ENCODE results near the gene HPF1.
"Not testable (repeated sequence)": the region's sequence is repeated elsewhere in the genome, so short reads cannot be mapped to it uniquely, and the experiment has no call there.

Gene HPF1

DNA sequence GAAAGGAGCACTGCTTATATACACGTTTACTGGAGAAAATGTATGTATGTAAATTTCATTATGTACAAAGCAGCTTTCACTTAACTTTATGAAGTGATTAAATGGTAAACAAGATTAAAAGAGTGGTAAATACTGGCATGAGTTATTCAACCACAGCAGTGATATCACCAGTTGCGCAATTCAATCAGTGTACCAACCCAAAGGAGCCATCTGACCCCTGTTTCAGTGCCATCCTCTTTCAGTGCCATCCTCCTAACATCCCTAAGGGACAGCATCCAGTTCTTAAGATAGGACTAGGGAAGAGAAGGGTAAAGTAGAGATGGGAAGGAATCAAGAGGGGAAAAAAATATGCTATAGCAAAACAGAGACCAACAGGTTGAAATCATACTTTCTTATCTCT is 16.2 kb downstream of the HPF1 start:
- Histone ChIP-seq H3K4me1 (ENCODE audit: control insufficient read depth, insufficient read depth, low read length, poor library complexity, severe bottlenecking) (no peaks in the 10 kb centered on the region), H3K4me3 (ENCODE audit: extremely low read depth, insufficient read depth, low read length, poor library complexity, severe bottlenecking) (no peak overlapping the region)
- WGBS, 2 experiments (ENCODE audit: insufficient coverage in 2 of 2), result 80% methylated on average over 1 of the region's 2 CpGs; no CpG with 5 or more reads in 1 of the 2 experiments

DNA sequence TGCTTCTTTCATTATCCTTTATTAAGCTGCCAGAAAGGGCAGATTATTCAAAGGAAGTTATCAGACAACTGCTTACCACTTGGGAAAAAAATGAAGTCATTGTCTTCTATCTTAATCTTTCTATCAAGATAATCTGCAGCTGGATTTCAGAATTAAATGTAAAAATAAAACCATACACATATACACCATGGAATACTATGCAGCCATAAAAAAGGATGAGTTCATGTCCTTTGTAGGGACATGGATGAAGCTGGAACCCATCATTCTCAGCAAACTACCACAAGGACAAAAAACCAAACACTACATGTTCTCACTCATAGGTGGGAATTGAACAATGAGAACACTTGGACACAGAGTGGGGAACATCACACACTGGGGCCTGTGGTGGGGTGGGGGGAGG is 19.1 kb downstream of the HPF1 start:
- not testable (repeated sequence) for H3K9me3 ChIP-seq (ENCODE audit: control insufficient read depth, low read length); H3K4me3 ChIP-seq (ENCODE audit: extremely low read depth, insufficient read depth, low read length, poor library complexity, severe bottlenecking); H3K4me1 ChIP-seq (ENCODE audit: control insufficient read depth, insufficient read depth, low read length, poor library complexity, severe bottlenecking); H3K27ac ChIP-seq (ENCODE audit: low read depth, low read length, severe bottlenecking)
- peaks cover 15% of the 10 kb centered on the region for H3K36me3 ChIP-seq (ENCODE audit: control insufficient read depth, insufficient read depth, low read length)

More for the DNA sequence above, 16.2 kb downstream of the HPF1 start:
- no peak overlapping the region for H3K27ac ChIP-seq (ENCODE audit: low read depth, low read length, severe bottlenecking)
- no peaks in the 10 kb centered on the region for H3K9me3 ChIP-seq (ENCODE audit: control insufficient read depth, low read length)
- peaks cover 7% of the 10 kb centered on the region for H3K36me3 ChIP-seq (ENCODE audit: control insufficient read depth, insufficient read depth, low read length)

- Histone ChIP-seq H3K4me1 (ENCODE audit: control insufficient read depth, insufficient read depth, low read length, poor library complexity, severe bottlenecking) (no peaks in the 10 kb centered on the region), H3K4me3 (ENCODE audit: extremely low read depth, insufficient read depth, low read length, poor library complexity, severe bottlenecking) (no peak overlapping the region), H3K9me3 (ENCODE audit: control insufficient read depth, low read length) (no peaks in the 10 kb centered on the region), H3K36me3 (ENCODE audit: control insufficient read depth, insufficient read depth, low read length) (peaks cover 6% of the 10 kb centered on the region), H3K27ac (ENCODE audit: low read depth, low read length, severe bottlenecking) (no peak overlapping the region)
- 90 to 98% methylated on average over 4 to 5 of the region's 5 CpGs for WGBS, 2 experiments (ENCODE audit: insufficient coverage in 2 of 2)
Observed at GRCh38 chr4:169730564-169730963, 27.2 kb downstream of the HPF1 start.

DNA sequence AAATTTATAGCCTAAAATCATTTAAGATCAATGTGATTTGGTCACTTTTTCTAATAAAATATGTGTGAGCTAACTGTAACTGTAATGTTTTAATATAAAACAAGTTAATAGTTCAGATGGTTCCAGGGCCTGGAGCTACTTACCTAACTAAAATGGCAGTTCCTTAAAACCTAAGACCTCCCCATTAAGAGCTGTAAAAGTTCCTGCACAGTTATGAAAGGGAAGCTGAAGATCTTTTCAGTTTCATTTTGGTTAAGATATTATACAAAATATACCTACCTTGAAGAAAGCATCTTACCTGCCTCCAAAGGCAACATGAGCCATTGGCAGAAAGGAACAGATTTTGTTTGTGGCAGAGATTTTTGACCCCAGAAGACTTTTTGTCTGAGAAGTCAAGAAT is 30.1 kb downstream of the HPF1 start:
- H3K4me1 ChIP-seq (ENCODE audit: control insufficient read depth, insufficient read depth, low read length, poor library complexity, severe bottlenecking), result peaks cover 6% of the 10 kb centered on the region
- no peak overlapping the region for H3K4me3 ChIP-seq (ENCODE audit: extremely low read depth, insufficient read depth, low read length, poor library complexity, severe bottlenecking)
- no peak overlapping the region for H3K27ac ChIP-seq (ENCODE audit: low read depth, low read length, severe bottlenecking)
- peaks cover 3% of the 10 kb centered on the region for H3K36me3 ChIP-seq (ENCODE audit: control insufficient read depth, insufficient read depth, low read length)
- no peaks in the 10 kb centered on the region for H3K9me3 ChIP-seq (ENCODE audit: control insufficient read depth, low read length)

DNA sequence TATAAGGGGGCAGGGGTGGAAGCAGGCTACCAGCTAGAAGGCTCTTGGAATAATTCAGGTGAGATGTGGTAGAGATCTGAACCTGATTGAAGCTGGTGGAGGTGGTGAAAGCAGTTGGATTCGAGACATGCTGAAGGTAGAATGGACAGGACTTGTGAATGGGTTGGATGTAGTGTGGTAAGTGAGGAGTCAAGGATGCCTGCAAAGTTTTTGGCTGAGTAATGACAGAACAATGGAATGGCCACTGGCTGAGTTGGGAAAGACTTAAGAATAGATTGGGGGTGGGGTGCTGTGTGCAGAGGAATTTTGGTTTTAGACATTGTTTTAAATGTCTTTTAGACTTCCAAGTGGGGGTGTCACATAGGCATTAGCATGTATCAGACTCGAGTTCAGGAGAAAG is 33.5 kb downstream of the HPF1 start:
- H3K27ac ChIP-seq (ENCODE audit: low read depth, low read length, severe bottlenecking), result no peak overlapping the region
- WGBS, 2 experiments (ENCODE audit: insufficient coverage in 2 of 2), result 83 to 95% methylated on average over 2 of the region's 2 CpGs
- H3K36me3 ChIP-seq (ENCODE audit: control insufficient read depth, insufficient read depth, low read length), result peaks cover 11% of the 10 kb centered on the region

GRCh38 chr4:169723207-169723965 is 34.4 kb downstream of the HPF1 start:
- H3K4me1 ChIP-seq (ENCODE audit: control insufficient read depth, insufficient read depth, low read length, poor library complexity, severe bottlenecking), result peaks cover 6% of the 10 kb centered on the region
- peaks cover 12% of the 10 kb centered on the region for H3K36me3 ChIP-seq (ENCODE audit: control insufficient read depth, insufficient read depth, low read length)
- no peaks in the 10 kb centered on the region for H3K9me3 ChIP-seq (ENCODE audit: control insufficient read depth, low read length)
- H3K27ac ChIP-seq (ENCODE audit: low read depth, low read length, severe bottlenecking), result no peak overlapping the region
- WGBS, 2 experiments (ENCODE audit: insufficient coverage in 2 of 2), result 100% methylated on average over 1 of the region's 9 CpGs; no CpG with 5 or more reads in 1 of the 2 experiments
- H3K4me3 ChIP-seq (ENCODE audit: extremely low read depth, insufficient read depth, low read length, poor library complexity, severe bottlenecking), result no peak overlapping the region

More for the DNA sequence above, 33.5 kb downstream of the HPF1 start:
- no peak overlapping the region for H3K4me3 ChIP-seq (ENCODE audit: extremely low read depth, insufficient read depth, low read length, poor library complexity, severe bottlenecking)
- peaks cover 6% of the 10 kb centered on the region for H3K4me1 ChIP-seq (ENCODE audit: control insufficient read depth, insufficient read depth, low read length, poor library complexity, severe bottlenecking)
- no peaks in the 10 kb centered on the region for H3K9me3 ChIP-seq (ENCODE audit: control insufficient read depth, low read length)

DNA sequence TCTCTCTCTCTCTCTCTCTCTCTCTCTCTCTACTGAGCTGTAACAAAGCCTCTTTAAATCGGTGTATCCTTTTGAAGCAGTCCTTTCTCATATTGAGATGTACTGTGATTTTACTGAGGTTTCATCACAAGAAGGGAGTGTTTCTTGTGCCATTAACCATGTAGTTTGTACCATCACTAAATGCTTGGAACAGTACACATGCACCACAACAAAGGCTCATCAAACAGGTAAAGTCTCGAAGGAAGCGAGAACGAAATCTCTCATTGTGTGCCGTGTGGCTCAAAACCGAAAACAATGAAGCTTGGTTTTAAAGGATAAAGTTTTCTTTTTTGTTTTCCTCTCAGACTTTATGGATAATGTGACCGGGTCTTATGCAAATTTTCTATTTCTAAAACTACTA is 37.2 kb downstream of the HPF1 start:
- no peak overlapping the region for H3K4me3 ChIP-seq (ENCODE audit: extremely low read depth, insufficient read depth, low read length, poor library complexity, severe bottlenecking)
- 98% methylated on average over 5 to 6 of the region's 7 CpGs for WGBS, 2 experiments (ENCODE audit: insufficient coverage in 2 of 2)
- peaks cover 6% of the 10 kb centered on the region for H3K4me1 ChIP-seq (ENCODE audit: control insufficient read depth, insufficient read depth, low read length, poor library complexity, severe bottlenecking)
- no peak overlapping the region for H3K27ac ChIP-seq (ENCODE audit: low read depth, low read length, severe bottlenecking)
- H3K9me3 ChIP-seq (ENCODE audit: control insufficient read depth, low read length), result no peaks in the 10 kb centered on the region
- H3K36me3 ChIP-seq (ENCODE audit: control insufficient read depth, insufficient read depth, low read length), result peaks cover 24% of the 10 kb centered on the region

- H3K9me3 ChIP-seq (ENCODE audit: control insufficient read depth, low read length), result no peaks in the 10 kb centered on the region
- peaks cover 30% of the 10 kb centered on the region for H3K36me3 ChIP-seq (ENCODE audit: control insufficient read depth, insufficient read depth, low read length)
- H3K4me3 ChIP-seq (ENCODE audit: extremely low read depth, insufficient read depth, low read length, poor library complexity, severe bottlenecking), result no peak overlapping the region
- WGBS, 2 experiments (ENCODE audit: insufficient coverage in 2 of 2), result 80 to 100% methylated on average over 1 of the region's 1 CpG
- H3K27ac ChIP-seq (ENCODE audit: low read depth, low read length, severe bottlenecking), result no peak overlapping the region
- no peaks in the 10 kb centered on the region for H3K4me1 ChIP-seq (ENCODE audit: control insufficient read depth, insufficient read depth, low read length, poor library complexity, severe bottlenecking)
Observed at GRCh38 chr4:169716677-169717076, 41.1 kb downstream of the HPF1 start.

DNA sequence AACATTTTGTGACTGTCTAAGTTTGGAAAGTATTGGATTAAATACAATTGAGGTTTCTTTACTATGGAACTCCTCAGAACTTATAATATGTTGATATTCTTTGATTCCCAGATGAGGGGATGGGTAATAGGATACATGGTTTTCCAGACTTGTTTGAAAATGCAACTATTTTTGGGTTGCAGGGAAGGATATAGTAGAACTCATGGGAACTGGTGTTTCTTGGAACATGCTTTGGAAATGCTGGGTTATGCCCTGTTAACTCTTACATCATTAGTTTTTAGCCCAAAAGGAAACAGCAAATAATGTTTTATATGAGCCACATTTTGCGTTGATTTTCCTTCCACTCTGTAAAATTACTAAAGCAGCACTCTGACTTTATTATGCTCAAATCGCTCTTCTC is 41.9 kb downstream of the HPF1 start:
- H3K4me1 ChIP-seq (ENCODE audit: control insufficient read depth, insufficient read depth, low read length, poor library complexity, severe bottlenecking), result no peaks in the 10 kb centered on the region
- H3K4me3 ChIP-seq (ENCODE audit: extremely low read depth, insufficient read depth, low read length, poor library complexity, severe bottlenecking), result no peak overlapping the region
- peaks cover 30% of the 10 kb centered on the region for H3K36me3 ChIP-seq (ENCODE audit: control insufficient read depth, insufficient read depth, low read length)
- no peak overlapping the region for H3K27ac ChIP-seq (ENCODE audit: low read depth, low read length, severe bottlenecking)
- no CpG with 5 or more reads among the region's 2 CpGs for WGBS, 2 experiments (ENCODE audit: insufficient coverage in 2 of 2)
- H3K9me3 ChIP-seq (ENCODE audit: control insufficient read depth, low read length), result no peaks in the 10 kb centered on the region

DNA sequence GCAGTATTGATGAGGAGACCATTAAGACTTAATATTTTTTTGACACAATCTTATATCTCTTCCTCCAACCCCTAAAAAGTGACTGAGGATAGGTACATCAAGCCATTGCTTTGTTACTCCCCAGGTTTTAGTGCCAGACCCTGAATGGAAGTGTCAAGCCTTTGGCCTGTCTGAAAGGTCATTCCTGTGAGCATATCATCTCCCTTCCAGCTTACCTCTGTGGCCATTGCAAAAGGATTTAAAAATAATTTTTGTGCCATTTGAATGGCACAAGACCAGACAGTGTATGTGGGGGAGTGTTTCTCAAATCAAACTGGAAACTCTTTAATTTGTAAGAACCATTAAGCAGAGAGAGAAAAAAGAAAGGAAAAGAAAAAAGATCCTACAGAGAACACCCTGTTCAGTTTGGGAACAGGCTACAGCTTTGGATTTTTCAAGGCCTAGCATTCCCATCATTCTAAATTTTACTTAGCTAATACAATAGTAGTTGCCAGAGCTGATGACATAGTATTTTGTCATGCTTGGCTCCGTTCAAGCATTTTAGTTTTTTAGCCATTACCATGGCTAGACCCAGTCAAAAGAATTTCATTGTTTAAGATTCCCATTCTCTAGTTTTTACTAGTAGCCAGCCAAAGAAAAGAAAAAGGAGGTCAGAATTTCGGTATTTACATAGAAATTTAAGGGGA is 49.6 kb downstream of the HPF1 start:
- H3K4me3 ChIP-seq (ENCODE audit: extremely low read depth, insufficient read depth, low read length, poor library complexity, severe bottlenecking), result no peak overlapping the region
- no peaks in the 10 kb centered on the region for H3K4me1 ChIP-seq (ENCODE audit: control insufficient read depth, insufficient read depth, low read length, poor library complexity, severe bottlenecking)
- H3K36me3 ChIP-seq (ENCODE audit: control insufficient read depth, insufficient read depth, low read length), result peaks cover 27% of the 10 kb centered on the region
- H3K9me3 ChIP-seq (ENCODE audit: control insufficient read depth, low read length), result no peaks in the 10 kb centered on the region
- WGBS, 2 experiments (ENCODE audit: insufficient coverage in 2 of 2), result 80% methylated on average over 1 of the region's 2 CpGs; no CpG with 5 or more reads in 1 of the 2 experiments
- no peak overlapping the region for H3K27ac ChIP-seq (ENCODE audit: low read depth, low read length, severe bottlenecking)

GRCh38 chr4:169698331-169698730 is 59.4 kb downstream of the HPF1 start:
- peaks cover 48% of the 10 kb centered on the region for H3K36me3 ChIP-seq (ENCODE audit: control insufficient read depth, insufficient read depth, low read length)
- no peaks in the 10 kb centered on the region for H3K4me1 ChIP-seq (ENCODE audit: control insufficient read depth, insufficient read depth, low read length, poor library complexity, severe bottlenecking)
- H3K27ac ChIP-seq (ENCODE audit: low read depth, low read length, severe bottlenecking), result no peak overlapping the region
- H3K9me3 ChIP-seq (ENCODE audit: control insufficient read depth, low read length), result no peaks in the 10 kb centered on the region
- 88 to 100% methylated on average over 1 to 2 of the region's 5 CpGs for WGBS, 2 experiments (ENCODE audit: insufficient coverage in 2 of 2)
- no peak overlapping the region for H3K4me3 ChIP-seq (ENCODE audit: extremely low read depth, insufficient read depth, low read length, poor library complexity, severe bottlenecking)

Data from mesodermal cell (in vitro differentiated cells).